NCI-H82 treated with DMSO at 0.1 percent for 48 hours (cell line): ENCODE results near the gene RAPGEF1.

ENCODE experiments used
- DNase-seq: peaks from one replicate; lab custom pipeline; 2025; ENCODE audit not compliant: unreplicated experiment; lab: John Stamatoyannopoulos, UW

RAPGEF1 gene

DNA sequence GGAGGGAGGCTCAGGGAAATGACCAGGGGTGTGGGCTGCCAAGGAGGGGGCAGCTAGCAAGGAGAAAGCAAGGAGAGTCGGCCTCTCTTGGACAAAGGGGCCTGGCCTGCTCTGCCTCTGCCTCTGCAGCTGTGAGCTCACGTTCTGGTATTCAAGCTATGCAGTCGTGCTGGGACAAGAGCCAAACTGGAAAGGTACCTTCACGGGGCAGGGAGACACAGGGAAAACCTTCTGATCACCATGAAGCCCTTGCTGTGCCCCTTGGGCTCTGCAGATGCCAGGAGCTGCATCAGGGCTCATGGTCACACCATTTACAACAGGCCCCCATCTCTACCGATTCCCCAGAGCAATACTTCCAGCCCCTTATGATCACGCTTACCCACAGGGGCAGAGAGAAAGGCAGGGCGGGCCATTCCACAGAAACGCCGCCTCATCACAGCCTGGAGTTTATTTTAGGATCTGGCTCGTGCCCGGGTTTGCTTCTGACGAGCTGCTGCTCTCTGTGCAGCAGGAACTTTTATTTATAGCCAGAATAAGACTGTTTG is 131.3 kb downstream of the RAPGEF1 start:
- no peak for DNase-seq

- DNase-seq: no peak
Observed at GRCh38 chr9:131607591-131607990, 132.3 kb downstream of the RAPGEF1 start.

GRCh38 chr9:131606896-131607567 is 132.8 kb downstream of the RAPGEF1 start:
- DNase-seq: no peak

DNA sequence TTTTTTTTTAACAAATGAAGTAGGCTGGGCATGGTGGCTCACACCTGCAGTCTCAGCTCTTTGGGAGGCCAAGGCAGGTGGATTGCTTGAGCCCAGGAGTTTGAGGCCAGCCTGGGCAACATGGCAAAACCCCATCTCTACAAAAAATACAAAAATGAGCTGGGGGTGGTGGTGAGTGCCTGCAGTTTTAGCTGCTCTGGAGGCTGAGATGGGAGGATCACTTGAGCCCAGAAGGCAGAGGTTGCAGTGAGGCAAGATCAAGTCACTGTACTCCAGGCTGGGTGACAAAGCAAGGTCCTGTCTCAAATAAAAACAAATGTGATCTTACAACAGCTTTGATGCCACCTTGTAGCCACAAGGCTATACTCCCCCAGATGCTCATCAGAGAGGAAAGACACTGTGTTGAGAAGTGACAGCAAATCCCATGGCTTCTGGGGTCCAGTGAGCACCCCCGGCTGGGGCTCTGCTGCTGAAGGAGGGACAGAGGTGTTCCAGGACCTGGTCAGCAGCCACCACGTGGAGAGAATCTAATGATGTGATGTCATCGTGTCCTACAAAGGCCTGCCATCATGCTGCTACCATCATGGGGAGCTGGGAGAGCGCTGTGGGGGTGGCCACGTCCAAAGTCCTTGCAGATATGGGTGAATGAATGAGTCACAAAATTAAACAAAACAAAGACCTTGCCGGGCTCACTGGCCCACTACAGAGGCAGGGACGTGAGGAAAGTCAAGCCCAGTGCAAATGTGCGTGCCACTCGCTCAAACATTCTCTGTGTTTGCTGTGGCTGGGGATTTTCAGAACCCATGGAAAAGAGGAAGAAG is 133.9 kb downstream of the RAPGEF1 start:
- DNase-seq: no peak

DNA sequence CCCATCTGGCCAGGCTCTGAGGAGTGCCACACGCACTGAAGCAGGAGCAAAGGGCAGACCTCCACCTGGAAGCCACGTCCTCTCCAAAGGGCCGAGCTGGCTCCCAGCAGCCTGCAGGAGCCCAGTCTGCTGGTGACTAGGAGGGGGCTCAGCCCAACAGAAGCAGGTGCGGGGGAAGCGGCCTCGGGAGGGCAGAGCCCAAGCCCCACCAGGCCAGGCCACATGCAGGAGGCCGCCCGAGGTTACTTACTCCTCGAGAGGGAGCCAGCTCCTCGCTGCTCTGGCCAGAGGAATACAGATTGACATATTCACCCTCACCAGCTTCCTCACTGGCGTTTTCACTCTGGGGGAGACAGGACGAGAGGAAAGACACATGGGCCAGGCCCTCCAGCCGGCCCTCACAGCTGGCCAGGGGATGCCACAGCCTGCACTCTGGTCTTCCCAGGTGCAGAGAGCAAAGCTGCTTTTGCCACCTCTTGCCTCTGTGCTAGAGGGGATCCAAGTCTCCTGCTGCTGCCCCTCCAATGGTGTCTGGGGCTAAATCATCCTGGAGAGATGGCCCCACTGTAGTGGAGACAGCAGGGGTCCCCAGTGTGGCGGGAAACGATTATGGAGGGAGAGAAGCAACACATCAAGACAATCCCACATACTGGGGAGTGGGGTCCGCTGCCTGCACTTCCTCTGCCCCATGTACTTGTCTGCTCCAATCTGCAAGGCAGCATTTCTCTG is 136.0 kb downstream of the RAPGEF1 start:
- no peak for DNase-seq

GRCh38 chr9:131603199-131603598 is 136.7 kb downstream of the RAPGEF1 start:
- DNase-seq: no peak

DNA sequence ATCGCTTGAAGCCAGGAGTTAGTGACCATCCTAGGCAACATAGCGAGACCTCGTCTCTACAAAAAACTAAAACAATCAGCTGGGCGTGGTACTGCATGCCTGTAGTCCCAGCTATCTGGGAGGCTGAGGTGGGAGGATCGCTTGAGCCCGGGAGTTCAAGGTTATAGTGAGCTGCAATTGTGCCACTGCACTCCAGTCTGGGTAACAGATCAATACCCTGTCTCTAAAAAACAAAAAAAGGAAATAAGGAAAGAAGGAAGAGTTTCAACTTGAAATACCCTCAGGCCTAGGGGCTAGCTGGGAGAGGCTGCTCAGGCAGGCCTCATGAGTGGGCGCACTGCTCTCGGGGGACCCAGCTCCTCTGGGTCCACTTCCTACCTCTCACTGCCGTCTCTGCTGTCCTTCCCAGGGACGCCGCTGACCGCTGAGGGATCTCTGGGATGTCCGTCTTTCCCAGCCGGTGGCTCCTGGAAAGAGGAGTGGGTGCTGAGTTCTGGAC is 138.1 kb downstream of the RAPGEF1 start:
- DNase-seq: no peak

DNA sequence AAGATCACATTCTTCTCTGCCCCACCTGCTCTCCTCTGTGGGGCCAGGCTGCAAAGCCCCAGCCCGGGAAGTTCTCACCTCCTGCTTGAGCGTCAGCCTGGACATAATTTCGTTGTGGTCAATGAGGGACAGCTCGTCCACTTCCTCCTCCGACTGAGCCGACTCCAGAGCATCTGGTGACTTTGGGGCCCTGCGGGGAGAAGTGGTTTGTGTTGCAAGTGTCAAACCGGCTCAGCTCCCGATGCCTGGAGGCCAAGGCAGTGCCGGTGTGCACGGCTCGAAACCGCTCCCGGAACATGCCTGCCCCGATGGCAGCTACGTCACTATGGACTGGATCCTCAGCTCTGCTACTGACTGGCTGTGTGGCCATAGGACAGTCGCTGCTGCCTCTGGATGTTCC is 141.8 kb downstream of the RAPGEF1 start:
- DNase-seq: no peak

DNA sequence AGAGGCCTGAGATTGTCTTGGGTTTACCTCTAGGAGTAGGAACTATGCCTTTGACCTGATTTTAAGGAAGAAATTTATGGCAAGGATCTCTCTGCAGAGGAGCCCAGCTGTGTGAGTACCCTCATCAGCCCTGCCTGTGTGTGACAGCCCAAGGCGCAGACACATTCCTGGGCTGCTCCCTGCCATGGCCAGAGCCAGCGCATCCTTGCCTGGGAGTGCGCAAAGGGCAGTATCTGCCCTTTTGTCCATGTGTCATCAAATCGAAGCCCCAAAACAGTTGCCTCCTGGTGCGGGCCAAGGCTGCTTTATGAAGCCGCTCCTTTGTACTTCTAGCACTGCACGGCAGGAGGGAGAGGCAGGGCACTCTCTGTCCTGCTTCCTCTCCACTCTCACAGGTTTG is 142.6 kb downstream of the RAPGEF1 start:
- DNase-seq: no peak

- DNase-seq: no peak
Observed at GRCh38 chr9:131596430-131596743, 143.5 kb downstream of the RAPGEF1 start.

DNA sequence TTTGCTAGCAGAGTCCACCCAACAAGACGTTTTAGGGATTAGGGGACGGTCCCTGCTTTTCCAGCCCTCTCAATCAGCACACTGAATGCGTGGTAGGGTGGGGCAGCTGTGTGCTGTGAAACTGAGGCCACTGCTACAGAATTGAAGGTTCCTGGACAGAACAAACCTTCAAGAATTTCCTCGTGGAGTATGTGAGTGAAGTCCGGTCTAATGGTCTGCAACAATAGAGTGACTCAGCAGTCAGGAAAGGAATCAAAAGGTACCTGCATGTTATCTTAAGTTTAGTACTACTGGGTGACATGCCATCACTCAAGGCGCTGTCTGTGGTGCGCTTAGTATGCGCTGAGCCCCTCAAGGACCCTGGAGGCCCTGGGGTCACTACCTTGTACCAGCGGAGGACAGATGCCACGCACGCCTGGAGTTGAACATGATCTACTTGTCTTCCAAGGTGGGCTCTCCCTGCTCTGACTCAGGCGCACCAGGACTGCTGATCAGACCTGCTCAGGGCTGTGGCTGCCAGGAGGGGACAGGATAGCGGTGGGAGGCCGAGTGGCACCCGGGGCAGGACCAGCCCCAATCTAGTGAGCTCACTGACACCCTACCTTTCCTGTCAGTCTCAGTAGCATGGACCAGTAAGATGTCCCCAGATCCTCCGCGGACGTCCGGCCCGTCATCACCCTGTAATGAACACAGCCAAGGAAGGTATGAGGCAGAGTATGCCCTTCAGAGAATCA is 144.0 kb downstream of the RAPGEF1 start:
- no peak for DNase-seq

DNA sequence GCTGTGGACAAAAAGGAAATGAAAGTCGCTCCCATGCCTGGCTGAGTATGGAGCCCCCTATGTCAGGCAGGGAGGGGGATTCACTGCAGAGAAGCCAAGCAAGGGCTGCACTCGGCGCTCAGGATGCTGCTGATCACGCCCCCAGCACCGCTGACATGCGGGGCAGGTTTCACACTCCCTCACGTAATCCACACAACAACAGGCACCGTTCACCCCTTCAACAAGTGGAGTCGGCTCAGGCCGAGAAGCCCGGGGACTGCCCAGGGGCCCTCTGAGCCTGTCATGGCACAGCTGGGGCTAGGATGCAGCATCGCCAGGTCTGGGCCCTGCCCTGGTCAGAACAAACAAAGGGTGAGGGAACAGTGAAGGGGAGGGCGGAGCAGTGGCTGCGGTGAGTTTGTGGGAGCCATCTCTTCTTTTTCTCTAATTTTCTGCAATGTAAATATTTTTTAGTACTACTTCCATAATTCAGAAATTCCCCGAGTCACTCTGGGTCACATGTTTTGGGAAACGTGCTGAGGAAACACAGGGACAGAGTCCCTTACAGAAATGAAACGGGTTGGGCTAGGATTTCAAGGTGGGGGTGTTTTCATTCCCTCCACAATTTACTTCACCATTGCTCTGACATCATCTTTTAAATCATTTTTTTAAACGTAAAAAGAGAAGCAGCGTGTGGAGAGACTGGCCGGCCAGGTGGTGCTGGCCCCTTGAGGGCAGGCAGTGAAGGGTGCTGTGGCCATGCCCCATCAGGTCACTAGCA is 144.8 kb downstream of the RAPGEF1 start:
- no peak for DNase-seq

DNA sequence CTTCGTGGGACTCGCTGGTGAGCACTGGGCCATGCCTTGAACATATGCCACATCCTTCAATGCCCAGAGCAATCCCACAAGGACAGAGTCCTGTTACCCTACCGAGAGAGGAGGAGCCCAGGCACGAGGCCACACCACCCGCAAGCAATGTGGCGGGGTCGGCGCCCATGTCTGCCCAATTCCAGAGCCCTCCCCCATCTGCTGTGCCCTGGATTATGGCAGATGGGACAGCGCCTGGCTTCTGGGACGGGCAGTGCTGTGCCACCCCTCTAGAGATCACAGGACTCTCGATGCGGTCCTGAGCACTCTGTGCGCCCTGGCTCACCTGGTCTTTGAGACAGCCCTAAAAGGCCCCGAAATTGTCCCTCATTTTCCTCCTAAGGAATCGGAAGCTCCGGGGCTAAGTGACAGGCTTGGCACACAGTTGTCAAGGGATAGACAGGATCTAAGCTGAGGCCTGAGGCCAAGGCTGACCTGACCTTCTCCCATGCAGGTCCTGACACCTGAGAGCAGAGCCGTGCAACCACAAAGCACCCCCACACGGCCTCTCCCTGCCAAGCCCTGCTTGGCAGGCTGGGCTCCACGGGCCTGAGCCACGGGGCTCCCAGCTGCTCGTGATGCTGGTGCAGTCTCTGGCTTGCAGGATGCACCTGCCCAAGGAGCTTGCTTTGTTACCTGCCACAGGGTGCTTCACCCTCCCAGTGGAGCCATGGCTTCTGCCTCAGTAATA is 145.8 kb downstream of the RAPGEF1 start:
- DNase-seq: no peak

DNA sequence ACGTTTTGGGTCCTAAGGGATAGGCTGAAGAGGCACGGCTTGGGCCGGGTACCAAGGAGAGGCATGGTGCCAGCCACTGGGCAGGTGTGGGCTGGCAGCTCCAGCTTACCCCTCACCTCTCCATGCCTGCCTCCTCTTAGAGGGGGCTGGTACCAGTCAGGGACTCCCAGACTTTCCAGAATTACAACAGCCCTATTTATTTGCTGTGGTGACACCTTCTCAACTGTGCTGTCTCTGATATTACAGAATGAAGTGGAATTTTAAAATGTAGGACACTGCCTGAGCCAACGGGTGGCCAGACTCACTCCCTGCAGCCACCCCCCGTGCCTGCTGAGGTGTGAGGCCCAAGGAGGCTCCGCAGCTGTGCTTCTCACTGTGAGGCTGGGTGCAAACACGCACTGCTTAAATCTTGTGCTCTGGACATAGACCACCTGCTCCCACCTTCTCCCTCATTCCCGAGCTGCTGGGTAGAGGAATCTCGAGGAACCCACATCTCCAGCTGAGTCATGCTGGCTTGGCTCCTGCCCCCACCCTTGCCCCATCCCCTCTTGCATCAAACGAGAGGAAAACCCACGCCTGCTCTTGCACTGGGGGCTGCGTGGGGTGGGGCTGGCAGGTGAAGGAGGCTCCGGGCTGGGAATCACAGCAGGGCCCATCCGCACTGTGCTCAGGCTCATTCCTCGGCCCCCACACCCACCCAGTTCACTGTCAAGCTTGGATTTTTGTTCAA is 146.6 kb downstream of the RAPGEF1 start:
- no peak for DNase-seq

DNA sequence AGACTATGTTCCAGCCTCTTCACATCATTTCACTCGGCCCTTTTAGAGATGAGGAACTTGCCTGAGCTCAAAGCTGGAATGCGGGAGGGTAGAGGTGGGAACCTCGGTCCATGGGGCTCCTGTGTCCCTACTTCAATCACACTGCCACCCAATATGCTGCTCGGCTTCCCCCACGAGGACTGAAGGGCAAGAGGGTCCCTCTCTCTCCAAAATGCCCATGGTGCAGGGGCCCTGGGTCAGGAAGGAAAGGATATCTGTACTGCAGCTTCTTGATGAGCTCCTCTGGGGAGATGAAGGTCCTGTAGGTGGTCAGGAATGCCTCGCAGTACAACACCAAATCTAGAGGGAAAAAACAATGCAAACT is 148.0 kb downstream of the RAPGEF1 start:
- DNase-seq: no peak

- peak; percentile 35 for DNase-seq
Observed at GRCh38 chr9:131590907-131591844, 148.7 kb downstream of the RAPGEF1 start.

- no peak for DNase-seq
Observed at GRCh38 chr9:131590449-131590848, 149.4 kb downstream of the RAPGEF1 start.

DNA sequence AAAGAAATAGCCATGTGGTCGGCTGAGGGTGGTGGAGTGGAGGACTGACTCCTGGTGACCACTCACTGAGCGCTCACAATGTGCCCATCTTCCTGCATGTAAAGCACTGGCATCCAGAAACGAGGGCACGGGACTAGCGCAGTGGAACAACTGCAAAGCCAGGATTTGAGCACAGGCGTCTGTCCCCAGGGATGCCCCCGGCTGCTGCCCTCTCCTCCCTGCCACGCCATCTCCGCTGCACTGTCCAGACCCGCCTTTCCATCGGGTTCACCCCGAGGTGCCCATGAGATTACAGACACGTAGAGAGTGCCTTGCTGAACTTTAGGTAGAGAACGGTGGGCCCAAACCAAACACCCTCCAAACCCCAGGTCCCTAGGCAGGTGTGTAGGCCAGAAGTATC is 149.9 kb downstream of the RAPGEF1 start:
- DNase-seq: no peak
